Breast epithelium (tissue), 4 donors: ENCODE measurements around the gene EPS8. TPM values are rescaled to one million over a fixed set of nuclear protein-coding genes. Genes with fewer than 3 reads are reported as not detected.

Source experiments
- DNase-seq, 2 donors: peaks; one replicate each; pipeline ENCODE4 v3.0.0-alpha.2; 2019; ENCODE audit warnings: low spot score in 2 of 2
- H3K27ac ChIP-seq, 2 donors: fragments of 200-600 bp; sonication (generic) in 1 of 2; one replicate each; pipeline ENCODE4 v1.5.1; 2016 to 2019; ENCODE audit warnings: mild to moderate bottlenecking in 1 of 2
- H3K27me3 ChIP-seq, 2 donors: fragments of 200-600 bp; sonication (generic) in 1 of 2; one replicate each; pipeline versions ENCODE4 v1.5.1 to v1.6.0; 2017 to 2019; ENCODE audit warnings: control low read depth in 1 of 2, mild to moderate bottlenecking in 1 of 2
- H3K36me3 ChIP-seq: fragments of 200-600 bp; one replicate; pipeline ENCODE4 v1.5.1; 2019
- H3K4me1 ChIP-seq, 2 donors: fragments of 200-600 bp; sonication (generic); one replicate each; pipeline ENCODE4 v1.5.1; 2016 to 2019; ENCODE audit warnings: control low read depth in 1 of 2
- H3K4me3 ChIP-seq, 3 donors: fragments of 200-600 bp; sonication (generic); 1 replicate in 2 of 3; 2 replicates in 1 of 3; pipeline ENCODE4 v1.5.1; 2016 to 2019; ENCODE audit warnings: mild to moderate bottlenecking in 3 of 3, moderate library complexity in 2 of 3
- H3K9me3 ChIP-seq, 2 donors: fragments of 200-600 bp; sonication (generic) in 1 of 2; one replicate each; pipeline ENCODE4 v1.5.1; 2016 to 2019; ENCODE audit warnings: control low read depth in 1 of 2
- POLR2A ChIP-seq: fragments of 450-650 bp; IDR thresholded peaks from one replicate; pipeline ENCODE4 v1.6.1; 2016; ENCODE audit warnings: antibody characterized with exemption, mild to moderate bottlenecking, moderate library complexity
- POLR2AphosphoS5 ChIP-seq, 3 donors: sonication (generic); formaldehyde crosslinking; IDR thresholded peaks; one replicate each; pipeline ENCODE4 v1.6.1; 2017; ENCODE audit warnings: antibody characterized with exemption in 3 of 3
- intact Hi-C: fragments of 100-400 bp; cut with DNase I; formaldehyde crosslinking; loops from one replicate; pipeline ENCODE4 v1.15.1; 2023; ENCODE audit warnings: low total_unique reads
- total RNA-seq, 3 donors: library from RNA; depleted of rRNA; stranded (reverse); fragments of >200 nt; gene quantifications; one replicate each; pipeline ENCODE4 v1.1.0, GENCODE V29; 2016
- TF ChIP-seq, protein P1 (sequence below), 3 donors: fragments of 450-650 bp; IDR thresholded peaks; one replicate each; pipeline ENCODE4 v1.5.1; 2016 to 2017; ENCODE audit warnings: antibody characterized with exemption in 3 of 3, mild to moderate bottlenecking in 3 of 3, moderate library complexity in 3 of 3

The EPS8 gene
- total RNA-seq, 3 donors from 2014 or later: 137 to 244 (median 168) TPM

DNA sequence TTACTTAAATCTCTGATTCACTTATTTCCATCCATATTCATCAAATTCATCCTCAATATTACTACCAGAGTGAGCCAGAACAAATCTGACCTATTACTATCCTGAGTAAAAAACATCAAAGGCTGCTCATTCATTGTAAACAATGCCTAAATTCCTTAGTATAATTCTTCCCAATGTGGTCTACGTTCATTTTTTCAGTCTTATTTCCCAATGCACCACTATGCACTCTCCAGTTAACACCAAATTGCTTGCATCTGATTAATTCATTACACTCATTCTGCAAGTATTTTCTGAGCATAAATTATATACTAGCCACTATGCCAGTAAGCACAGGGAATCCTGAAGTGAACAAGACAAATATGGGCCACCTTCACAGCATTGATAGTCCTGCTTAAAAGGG lies 110.0 kb downstream of the EPS8 start:
- no peak overlapping the region for H3K4me3 ChIP-seq
- no peak for TF ChIP-seq POLR2A
- TF ChIP-seq, protein P1, sequence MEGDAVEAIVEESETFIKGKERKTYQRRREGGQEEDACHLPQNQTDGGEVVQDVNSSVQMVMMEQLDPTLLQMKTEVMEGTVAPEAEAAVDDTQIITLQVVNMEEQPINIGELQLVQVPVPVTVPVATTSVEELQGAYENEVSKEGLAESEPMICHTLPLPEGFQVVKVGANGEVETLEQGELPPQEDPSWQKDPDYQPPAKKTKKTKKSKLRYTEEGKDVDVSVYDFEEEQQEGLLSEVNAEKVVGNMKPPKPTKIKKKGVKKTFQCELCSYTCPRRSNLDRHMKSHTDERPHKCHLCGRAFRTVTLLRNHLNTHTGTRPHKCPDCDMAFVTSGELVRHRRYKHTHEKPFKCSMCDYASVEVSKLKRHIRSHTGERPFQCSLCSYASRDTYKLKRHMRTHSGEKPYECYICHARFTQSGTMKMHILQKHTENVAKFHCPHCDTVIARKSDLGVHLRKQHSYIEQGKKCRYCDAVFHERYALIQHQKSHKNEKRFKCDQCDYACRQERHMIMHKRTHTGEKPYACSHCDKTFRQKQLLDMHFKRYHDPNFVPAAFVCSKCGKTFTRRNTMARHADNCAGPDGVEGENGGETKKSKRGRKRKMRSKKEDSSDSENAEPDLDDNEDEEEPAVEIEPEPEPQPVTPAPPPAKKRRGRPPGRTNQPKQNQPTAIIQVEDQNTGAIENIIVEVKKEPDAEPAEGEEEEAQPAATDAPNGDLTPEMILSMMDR (IDR thresholded peaks at IDR 0.05): no peak
- TF ChIP-seq POLR2AphosphoS5 (IDR thresholded peaks at IDR 0.05): no peak
- no peak overlapping the region for H3K27ac ChIP-seq
- H3K27me3 ChIP-seq: no peaks in the 10 kb centered on the region
- intact Hi-C loops: no loop called here
- no peaks in the 10 kb centered on the region for H3K36me3 ChIP-seq
- DNase-seq: no peak
- no peaks in the 10 kb centered on the region for H3K4me1 ChIP-seq
- H3K9me3 ChIP-seq: no peaks in the 10 kb centered on the region

DNA sequence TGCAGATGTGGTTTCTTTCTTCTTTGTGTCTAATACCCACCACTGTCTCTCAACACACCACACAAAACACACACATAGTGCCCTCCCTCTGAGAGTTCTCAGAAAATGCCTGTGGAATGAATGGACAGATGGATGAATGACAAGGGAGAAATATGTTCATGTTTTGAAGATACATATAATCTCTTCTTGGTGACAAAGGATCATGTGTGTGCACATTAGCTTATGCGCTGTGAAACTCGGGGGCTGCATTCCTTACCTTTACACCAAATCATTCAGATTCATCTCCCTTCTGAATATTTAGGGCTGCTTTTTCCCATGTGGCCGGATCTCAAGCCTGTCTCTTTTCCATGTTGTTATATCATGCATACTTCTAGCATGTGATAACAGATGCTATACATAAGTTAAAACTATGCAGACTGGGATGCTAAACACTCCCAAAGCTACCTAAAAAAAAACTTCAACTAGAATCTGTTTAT lies 111.4 kb downstream of the EPS8 start:
- Histone ChIP-seq H3K27me3 (no peaks in the 10 kb centered on the region), H3K36me3 (no peaks in the 10 kb centered on the region), H3K4me3 (no peak overlapping the region), H3K4me1 (no peaks in the 10 kb centered on the region), H3K27ac (no peak overlapping the region), H3K9me3 (no peaks in the 10 kb centered on the region)
- intact Hi-C loops: no loop called here
- TF ChIP-seq POLR2AphosphoS5 (IDR thresholded peaks at IDR 0.05) (no peak), POLR2A (no peak)
- TF ChIP-seq, protein P1 (IDR thresholded peaks at IDR 0.05): no peak
- DNase-seq: no peak

GRCh38 chr12:15677228-15677627 lies 112.0 kb downstream of the EPS8 start:
- DNase-seq: no peak
- Histone ChIP-seq H3K27ac (no peak overlapping the region), H3K4me3 (no peak overlapping the region), H3K27me3 (no peaks in the 10 kb centered on the region), H3K9me3 (no peaks in the 10 kb centered on the region), H3K36me3 (no peaks in the 10 kb centered on the region), H3K4me1 (no peaks in the 10 kb centered on the region)
- TF ChIP-seq POLR2A (no peak), POLR2AphosphoS5 (IDR thresholded peaks at IDR 0.05) (no peak)
- TF ChIP-seq, protein P1 (IDR thresholded peaks at IDR 0.05): no peak
- intact Hi-C loops: no loop called here

GRCh38 chr12:15672671-15673270 lies 116.4 kb downstream of the EPS8 start:
- no peak for DNase-seq
- TF ChIP-seq POLR2A (no peak), POLR2AphosphoS5 (IDR thresholded peaks at IDR 0.05) (no peak)
- TF ChIP-seq, protein P1 (IDR thresholded peaks at IDR 0.05): no peak
- Histone ChIP-seq H3K27me3 (no peaks in the 10 kb centered on the region), H3K27ac (no peak overlapping the region), H3K36me3 (no peaks in the 10 kb centered on the region), H3K9me3 (no peaks in the 10 kb centered on the region), H3K4me3 (no peak overlapping the region), H3K4me1 (no peaks in the 10 kb centered on the region)
- intact Hi-C loops: no loop called here

GRCh38 chr12:15670756-15671155 lies 118.4 kb downstream of the EPS8 start:
- Histone ChIP-seq H3K36me3 (no peaks in the 10 kb centered on the region), H3K9me3 (no peaks in the 10 kb centered on the region), H3K27me3 (no peaks in the 10 kb centered on the region), H3K4me3 (no peak overlapping the region), H3K4me1 (no peaks in the 10 kb centered on the region), H3K27ac (no peak overlapping the region)
- TF ChIP-seq POLR2A (no peak), POLR2AphosphoS5 (IDR thresholded peaks at IDR 0.05) (no peak)
- TF ChIP-seq, protein P1 (IDR thresholded peaks at IDR 0.05): no peak
- intact Hi-C loops: no loop called here
- DNase-seq: no peak
